ENCODE results near the gene CUL7. TPM values are rescaled to one million over a fixed set of nuclear protein-coding genes. Genes with fewer than 3 reads are reported as not detected.

CUL7 gene
- total and polyA plus RNA-seq, 2 donors (not counting 1 experiment from before 2014, with no cell fraction given) = 21.4 to 60.3 TPM

- H2AFZ ChIP-seq (ENCODE audit: low read length) = no peak overlapping the region
- no peaks in the 10 kb centered on the region for H3K9me3 ChIP-seq (ENCODE audit: control insufficient read depth, insufficient read depth, low read depth, low read length)
- H3K79me2 ChIP-seq (ENCODE audit: control insufficient read depth, insufficient read depth, low read length) = no peaks in the 10 kb centered on the region
- no peak overlapping the region for H3K27ac ChIP-seq (ENCODE audit: insufficient read depth, low read length)
- H3K27me3 ChIP-seq (ENCODE audit: control insufficient read depth, insufficient read depth, low read length) = no peaks in the 10 kb centered on the region
- H3K4me1 ChIP-seq (ENCODE audit: control insufficient read depth, extremely low read depth, insufficient read depth, low read length) = no peaks in the 10 kb centered on the region
- DNase-seq (ENCODE audit: low read depth in 2 of 2) = no peak
- TF ChIP-seq CTCF (conservative IDR thresholded peaks at IDR 0.05 in 1 of 2, IDR thresholded peaks at IDR 0.05 in 1 of 2; ENCODE audit: low read depth in 1 of 2, low read length in 2 of 2) = no peak
- TF ChIP-seq EZH2 (IDR thresholded peaks at IDR 0.05; ENCODE audit: low read length, missing control alignments) = no peak
- no peaks in the 10 kb centered on the region for H4K20me1 ChIP-seq (ENCODE audit: control insufficient read depth, extremely low read depth, insufficient read depth, low read length)
- H3K4me3 ChIP-seq (replicated peaks in 1 of 4; ENCODE audit: control extremely low read depth in 1 of 4, insufficient read depth in 1 of 4, low read depth in 3 of 4, low read length in 4 of 4) = no peak overlapping the region
- H3K36me3 ChIP-seq (ENCODE audit: control insufficient read depth, insufficient read depth, low read length) = peaks cover 25% of the 10 kb centered on the region
- H3K9ac ChIP-seq (ENCODE audit: insufficient read depth, low read length) = no peak overlapping the region
- no peak overlapping the region for H3K4me2 ChIP-seq (ENCODE audit: extremely low read depth, insufficient read depth, low read length)
Measured at GRCh38 chr6:43036712-43037111, 16.9 kb downstream of the CUL7 start.

DNA sequence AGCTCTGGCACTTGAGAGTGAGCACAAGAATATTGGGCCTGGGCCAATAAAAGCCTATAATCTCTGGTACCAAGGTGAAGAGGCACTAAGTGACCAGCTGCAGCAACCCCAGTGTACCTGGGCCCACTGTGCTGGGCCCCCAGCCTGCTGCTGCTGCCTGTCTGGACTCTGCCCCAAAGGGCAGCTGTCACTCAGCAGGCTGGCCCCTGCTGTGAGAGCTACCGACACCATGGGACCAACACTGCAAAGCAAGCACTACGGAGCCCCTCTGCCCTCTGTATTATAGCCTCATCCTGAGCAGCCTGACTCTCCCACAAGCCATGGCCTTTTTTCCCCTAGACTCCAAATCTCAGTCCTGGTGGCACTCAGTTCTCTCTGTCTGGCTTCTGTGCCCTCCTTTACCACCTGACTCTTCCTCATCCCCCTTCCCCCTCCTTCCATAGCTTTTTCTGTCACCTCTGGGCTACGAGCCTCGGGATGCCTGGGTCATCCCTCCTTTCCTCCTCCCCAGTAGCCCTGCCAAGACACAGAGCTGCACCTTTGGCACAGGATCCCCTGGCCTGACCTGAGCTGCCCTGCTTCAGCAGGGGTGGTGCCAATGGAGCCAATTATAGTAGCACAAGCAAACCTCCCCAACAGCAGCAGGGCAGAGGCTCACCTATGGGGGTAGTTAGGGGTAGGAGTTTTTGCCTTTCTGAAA, 18.0 kb downstream of the CUL7 start:
- H3K79me2 ChIP-seq (ENCODE audit: control insufficient read depth, insufficient read depth, low read length) = no peaks in the 10 kb centered on the region
- DNase-seq (ENCODE audit: low read depth in 2 of 2) = no peak
- no peaks in the 10 kb centered on the region for H4K20me1 ChIP-seq (ENCODE audit: control insufficient read depth, extremely low read depth, insufficient read depth, low read length)
- H3K27ac ChIP-seq (ENCODE audit: insufficient read depth, low read length) = no peak overlapping the region
- no peaks in the 10 kb centered on the region for H3K27me3 ChIP-seq (ENCODE audit: control insufficient read depth, insufficient read depth, low read length)
- H3K9ac ChIP-seq (ENCODE audit: insufficient read depth, low read length) = no peak overlapping the region
- no peaks in the 10 kb centered on the region for H3K4me1 ChIP-seq (ENCODE audit: control insufficient read depth, extremely low read depth, insufficient read depth, low read length)
- no peak for TF ChIP-seq EZH2 (IDR thresholded peaks at IDR 0.05; ENCODE audit: low read length, missing control alignments)
- no peak for TF ChIP-seq CTCF (conservative IDR thresholded peaks at IDR 0.05 in 1 of 2, IDR thresholded peaks at IDR 0.05 in 1 of 2; ENCODE audit: low read depth in 1 of 2, low read length in 2 of 2)
- H3K36me3 ChIP-seq (ENCODE audit: control insufficient read depth, insufficient read depth, low read length) = peaks cover 22% of the 10 kb centered on the region
- H3K4me3 ChIP-seq (replicated peaks in 1 of 4; ENCODE audit: control extremely low read depth in 1 of 4, insufficient read depth in 1 of 4, low read depth in 3 of 4, low read length in 4 of 4) = no peak overlapping the region
- no peaks in the 10 kb centered on the region for H3K9me3 ChIP-seq (ENCODE audit: control insufficient read depth, insufficient read depth, low read depth, low read length)
- no peak overlapping the region for H3K4me2 ChIP-seq (ENCODE audit: extremely low read depth, insufficient read depth, low read length)
- H2AFZ ChIP-seq (ENCODE audit: low read length) = no peak overlapping the region

DNA sequence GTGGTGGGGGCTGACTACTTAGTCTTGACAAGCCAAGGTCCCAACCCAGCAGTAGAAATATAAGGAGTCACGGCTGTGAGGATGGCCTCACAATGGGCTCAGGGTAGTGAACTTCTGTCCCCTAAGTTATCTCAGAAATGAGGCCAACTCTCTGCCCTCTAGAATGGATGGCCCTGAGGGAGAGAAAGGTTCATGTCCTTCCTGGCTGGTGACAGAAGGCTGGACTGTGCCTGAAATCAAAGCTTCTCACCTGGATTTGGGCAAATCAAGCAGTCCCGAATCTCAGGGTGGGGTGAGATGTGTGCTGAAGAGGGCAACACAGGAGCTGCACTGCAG, 19.5 kb downstream of the CUL7 start:
- Histone ChIP-seq H3K4me3 (replicated peaks in 1 of 4; ENCODE audit: control extremely low read depth in 1 of 4, insufficient read depth in 1 of 4, low read depth in 3 of 4, low read length in 4 of 4) (no peak overlapping the region), H2AFZ (ENCODE audit: low read length) (no peak overlapping the region), H3K36me3 (ENCODE audit: control insufficient read depth, insufficient read depth, low read length) (peaks cover 20% of the 10 kb centered on the region), H3K4me1 (ENCODE audit: control insufficient read depth, extremely low read depth, insufficient read depth, low read length) (no peaks in the 10 kb centered on the region), H3K27me3 (ENCODE audit: control insufficient read depth, insufficient read depth, low read length) (no peaks in the 10 kb centered on the region), H3K9me3 (ENCODE audit: control insufficient read depth, insufficient read depth, low read depth, low read length) (no peaks in the 10 kb centered on the region), H3K4me2 (ENCODE audit: extremely low read depth, insufficient read depth, low read length) (no peak overlapping the region), H3K27ac (ENCODE audit: insufficient read depth, low read length) (no peak overlapping the region), H4K20me1 (ENCODE audit: control insufficient read depth, extremely low read depth, insufficient read depth, low read length) (no peaks in the 10 kb centered on the region), H3K9ac (ENCODE audit: insufficient read depth, low read length) (no peak overlapping the region), H3K79me2 (ENCODE audit: control insufficient read depth, insufficient read depth, low read length) (no peaks in the 10 kb centered on the region)
- TF ChIP-seq EZH2 (IDR thresholded peaks at IDR 0.05; ENCODE audit: low read length, missing control alignments) (no peak), CTCF (conservative IDR thresholded peaks at IDR 0.05 in 1 of 2, IDR thresholded peaks at IDR 0.05 in 1 of 2; ENCODE audit: low read depth in 1 of 2, low read length in 2 of 2) (no peak)
- no peak for DNase-seq (ENCODE audit: low read depth in 2 of 2)
